ENCODE results near the gene COL24A1. TPM values are rescaled to one million over a fixed set of nuclear protein-coding genes. Genes with fewer than 3 reads are reported as not detected.

COL24A1 gene
- 0.69 and 2.2 TPM in 2 replicates for total RNA-seq (2014; rRNA removed; shearing (Covaris generic))

- DNase-seq (ENCODE audit: low read depth), result peak; percentile 86
Observed at GRCh38 chr1:86156566-86157455, at the start of gene COL24A1. Gene COL24A1, minus strand, starts transcription at chr1:86156772. Its CDS starts 376 bp downstream, at chr1:86156396.

DNA sequence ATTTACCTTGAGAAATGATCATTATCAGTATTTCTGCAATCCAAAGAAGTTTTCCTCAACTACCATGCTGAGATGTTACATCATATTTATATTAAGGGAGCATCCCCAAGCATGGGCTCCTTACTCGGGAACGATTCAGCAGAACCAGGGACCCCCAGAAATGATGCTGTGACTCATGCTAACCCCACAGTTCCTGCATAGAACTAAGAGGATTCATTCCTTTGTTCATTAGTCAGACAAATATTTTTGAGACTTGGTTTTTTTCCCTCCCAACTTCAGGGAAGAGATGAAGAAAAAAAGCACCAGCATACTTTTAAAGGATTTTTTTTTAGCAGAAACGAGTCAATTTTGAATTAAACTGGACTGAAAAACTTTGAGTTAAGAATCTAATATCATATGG, 49.2 kb upstream of the COL24A1 start:
- DNase-seq (ENCODE audit: low read depth), result peak; percentile 25

DNA sequence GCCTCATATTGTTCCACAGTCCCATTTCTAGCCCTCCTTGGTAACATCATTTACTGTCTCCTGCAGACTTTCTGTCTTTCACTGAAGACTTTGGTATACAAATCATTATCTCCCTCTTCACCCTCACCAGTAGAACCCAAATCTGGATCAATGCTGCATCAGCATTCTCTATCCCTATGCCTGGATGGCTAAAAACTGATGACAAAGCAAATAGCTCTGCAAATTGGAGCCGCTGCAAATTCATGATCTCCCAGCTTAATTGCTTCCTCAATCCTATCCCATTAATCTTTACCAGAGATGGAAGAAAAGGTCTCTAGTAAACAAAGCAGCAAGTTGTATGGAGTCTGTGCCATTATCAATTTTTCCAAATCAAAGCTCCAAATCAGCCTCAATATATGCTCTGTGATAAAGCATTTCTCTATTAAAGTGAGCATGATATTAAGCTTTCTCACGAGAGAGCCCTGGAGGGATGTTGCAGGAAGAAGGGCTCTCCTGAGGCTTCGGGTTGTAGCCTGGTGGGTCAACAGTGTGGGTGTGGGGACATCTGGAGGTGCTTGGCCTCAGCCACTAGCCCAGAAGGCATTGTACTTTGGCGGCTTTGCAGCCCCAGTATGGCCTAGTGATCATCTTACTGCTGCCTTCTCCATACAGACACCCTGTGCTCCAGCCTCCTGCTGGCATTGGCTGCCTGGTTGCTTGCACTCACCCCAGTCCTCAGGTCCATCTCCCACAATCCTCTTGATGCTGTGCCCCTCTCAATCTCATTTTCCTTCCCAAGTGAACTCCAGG, 46.2 kb upstream of the COL24A1 start:
- no peak for DNase-seq (ENCODE audit: low read depth)

DNA sequence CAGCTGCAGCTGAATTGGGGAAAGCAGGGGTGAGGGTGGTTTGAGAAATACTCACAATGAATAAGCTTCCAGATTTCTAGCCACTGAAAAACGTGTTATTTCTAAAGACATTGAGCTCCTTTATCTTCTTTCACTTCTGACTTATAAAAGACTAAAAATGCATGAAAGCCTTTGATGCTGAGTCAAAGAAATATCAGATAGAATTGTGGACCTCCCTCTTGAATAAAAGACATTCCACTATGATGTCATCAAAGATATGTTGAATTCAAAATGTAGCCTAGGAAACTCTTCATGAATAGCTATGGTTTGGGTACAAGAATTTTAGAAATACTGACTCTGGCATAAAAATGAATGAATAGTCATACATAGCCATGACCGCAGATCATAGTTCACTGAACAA, 44.7 kb upstream of the COL24A1 start:
- peak; percentile 16 for DNase-seq (ENCODE audit: low read depth)

- peak; percentile 8 for DNase-seq (ENCODE audit: low read depth)
Observed at GRCh38 chr1:86200901-86201300, 44.3 kb upstream of the COL24A1 start.

DNA sequence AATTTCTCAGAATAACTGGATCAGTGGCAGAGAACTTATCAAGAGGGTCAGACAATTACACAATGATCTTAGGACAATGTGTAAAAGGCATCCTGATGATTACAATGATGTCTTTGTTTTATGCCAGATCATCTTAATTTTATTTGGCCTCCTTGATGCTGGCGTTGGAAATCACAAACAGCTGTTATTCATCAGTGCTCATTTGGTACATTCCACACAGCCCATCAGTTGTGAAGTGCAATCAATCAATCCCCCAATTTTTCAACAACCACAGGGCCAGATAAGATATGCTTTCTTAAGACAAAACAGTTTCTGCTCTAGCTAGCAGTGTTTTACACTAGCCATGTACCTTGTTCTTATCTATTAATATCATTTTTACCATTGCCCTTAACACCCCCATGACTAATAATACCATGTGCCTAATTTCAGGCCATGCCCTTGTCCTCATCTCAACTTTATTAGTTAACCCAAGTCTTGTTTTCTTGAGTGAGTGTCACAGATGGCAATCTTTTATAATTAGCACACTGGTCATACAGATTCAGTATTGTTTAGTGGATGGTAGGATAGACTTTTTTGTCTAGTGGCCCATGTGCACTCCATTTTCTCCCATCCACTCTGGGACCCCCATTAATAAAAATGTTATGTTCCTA, 40.8 kb upstream of the COL24A1 start:
- peak; percentile 10 for DNase-seq (ENCODE audit: low read depth)

DNA sequence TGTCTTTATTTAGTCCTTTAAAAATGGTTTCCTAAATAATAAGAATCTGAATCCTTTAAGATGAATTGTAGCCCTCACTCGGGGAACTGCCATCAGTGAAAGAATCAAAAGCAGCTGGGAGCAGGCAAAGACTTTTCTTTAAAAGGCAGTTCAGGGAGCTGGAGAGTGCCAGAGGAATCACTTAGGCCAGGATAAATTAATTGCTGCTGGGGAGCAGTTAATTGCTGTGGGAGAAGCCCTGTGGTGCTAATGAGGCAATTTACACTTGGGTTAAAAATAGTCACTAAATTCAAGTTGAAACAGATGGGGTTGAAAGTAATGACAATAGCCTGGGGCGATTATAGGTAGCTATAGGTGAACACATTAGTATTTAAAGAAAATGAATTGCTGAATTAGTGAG, 38.7 kb upstream of the COL24A1 start:
- DNase-seq (ENCODE audit: low read depth), result no peak

DNA sequence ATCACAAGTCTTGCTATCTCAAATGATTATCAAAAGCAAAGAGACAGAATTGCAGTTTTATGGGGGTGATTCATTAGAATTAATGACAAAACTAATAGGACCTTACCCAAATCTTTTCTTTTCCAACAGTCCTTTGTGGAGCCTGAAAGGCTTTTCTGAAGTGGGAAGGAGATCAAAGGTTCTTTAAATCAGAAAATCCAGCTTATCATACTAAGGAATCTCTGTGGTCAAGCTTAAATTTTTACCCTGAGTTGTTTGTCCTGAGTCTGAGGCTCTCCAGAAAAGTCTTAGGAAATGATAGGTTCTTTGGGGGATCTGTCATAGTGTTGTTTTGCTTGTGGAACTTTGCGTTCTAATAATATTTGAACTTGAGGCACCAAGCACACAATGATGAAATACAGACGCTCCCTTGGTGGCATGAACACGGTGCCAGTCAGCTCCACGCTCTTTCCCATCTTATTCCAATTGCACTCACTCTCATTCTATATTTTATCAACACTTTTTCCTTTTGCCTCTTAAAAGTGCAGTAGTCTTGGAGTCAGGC, 38.0 kb upstream of the COL24A1 start:
- DNase-seq (ENCODE audit: low read depth), result peak; percentile 72

GRCh38 chr1:86192417-86192816, 35.8 kb upstream of the COL24A1 start:
- DNase-seq (ENCODE audit: low read depth), result no peak

DNA sequence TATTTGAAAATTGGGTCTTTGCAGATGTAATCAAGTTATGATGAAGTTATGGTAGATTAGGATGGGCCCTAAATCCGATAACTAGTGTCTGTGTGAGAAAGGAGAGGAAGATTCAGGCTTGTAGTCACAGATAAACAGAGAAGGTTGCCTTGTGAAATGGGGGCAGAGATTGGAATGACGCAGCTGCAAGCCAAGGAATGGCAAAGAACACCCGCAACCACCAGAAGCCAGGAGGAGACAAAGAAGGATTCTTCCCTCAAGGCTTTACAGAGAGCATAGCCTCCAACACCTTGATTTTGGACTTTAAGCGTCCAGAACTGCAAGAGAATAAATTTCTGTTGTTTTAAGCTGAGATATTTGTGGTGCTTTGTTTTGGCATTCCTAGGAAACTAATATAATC, 35.4 kb upstream of the COL24A1 start:
- DNase-seq (ENCODE audit: low read depth), result no peak

DNA sequence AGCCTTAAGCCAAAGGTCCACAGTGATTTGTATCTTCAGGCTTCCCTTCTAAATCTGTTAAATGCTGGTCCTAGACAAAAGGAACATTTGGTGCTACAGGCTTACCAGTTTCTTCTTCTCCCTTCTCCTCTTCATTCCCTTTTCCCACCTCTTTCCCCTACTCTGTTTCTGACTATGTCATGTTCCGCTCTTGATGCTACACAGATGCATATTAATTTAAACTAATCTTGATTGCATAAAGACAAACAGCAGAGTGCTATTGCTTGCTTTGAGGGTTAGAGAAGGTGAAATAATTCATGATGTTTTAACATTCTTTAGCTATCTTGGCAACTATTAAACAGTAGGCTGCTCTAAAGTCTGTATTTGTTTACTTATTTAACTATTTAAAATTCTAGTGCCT, 34.3 kb upstream of the COL24A1 start:
- no peak for DNase-seq (ENCODE audit: low read depth)

DNA sequence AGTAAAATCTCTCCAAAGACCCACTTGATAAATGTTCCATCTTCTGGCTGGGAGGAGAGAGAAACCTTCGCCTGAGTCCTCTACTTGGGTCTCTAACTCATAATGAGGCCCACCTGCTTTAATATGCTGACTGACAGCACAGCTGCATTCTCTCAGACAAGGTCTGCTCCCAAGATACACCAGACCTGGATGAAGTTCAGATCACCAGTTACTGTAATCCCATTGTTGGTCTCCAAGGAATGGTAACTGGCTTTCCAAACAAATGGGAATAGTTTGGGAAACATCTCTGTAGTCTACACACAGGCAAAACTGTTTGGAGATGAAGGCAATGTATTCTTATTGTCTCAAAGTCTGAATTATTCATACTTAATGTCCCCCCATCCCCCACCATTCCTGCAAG, 27.9 kb upstream of the COL24A1 start:
- no peak for DNase-seq (ENCODE audit: low read depth)

DNA sequence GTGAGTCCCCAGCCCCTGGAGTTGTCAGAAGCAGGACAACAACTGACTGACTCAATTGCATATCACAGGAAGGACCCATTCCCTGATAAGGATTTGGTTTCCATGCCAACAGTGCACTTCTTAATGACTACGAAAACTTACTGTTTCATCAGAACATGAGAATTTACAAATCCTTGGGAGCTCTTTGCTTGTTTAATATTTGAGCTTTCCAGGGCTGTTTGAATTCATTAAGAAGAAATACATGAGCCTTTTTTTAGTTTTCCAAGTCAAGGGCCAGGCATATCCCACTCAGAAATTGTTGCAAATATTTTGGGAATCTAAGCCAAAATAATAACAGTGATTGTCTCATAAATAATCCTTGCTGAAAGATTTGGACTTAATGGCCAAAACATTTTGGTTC, 27.2 kb upstream of the COL24A1 start:
- DNase-seq (ENCODE audit: low read depth), result no peak

GRCh38 chr1:86176226-86176625, 19.7 kb upstream of the COL24A1 start:
- no peak for DNase-seq (ENCODE audit: low read depth)

DNA sequence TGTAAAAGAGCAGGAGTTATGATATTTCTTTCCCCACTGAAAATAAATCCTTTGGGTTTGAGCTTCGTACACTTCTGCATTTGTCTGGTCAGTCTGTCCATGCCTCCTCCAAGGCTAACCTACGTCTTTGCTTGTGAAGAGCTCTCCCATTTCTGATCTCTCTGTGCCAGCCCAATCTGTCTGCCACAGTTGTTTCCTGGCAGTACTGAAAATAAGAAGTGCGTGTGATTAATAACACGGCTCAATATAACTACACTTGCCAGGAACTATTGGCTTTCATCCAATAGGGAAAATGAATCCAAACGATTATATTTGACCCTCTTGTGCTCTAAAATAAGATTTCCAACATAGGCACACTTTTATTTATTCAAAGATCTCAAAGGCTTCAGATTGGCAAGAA, 19.2 kb upstream of the COL24A1 start:
- DNase-seq (ENCODE audit: low read depth), result no peak

GRCh38 chr1:86169625-86170024, 13.1 kb upstream of the COL24A1 start:
- DNase-seq (ENCODE audit: low read depth), result peak; percentile 31

DNA sequence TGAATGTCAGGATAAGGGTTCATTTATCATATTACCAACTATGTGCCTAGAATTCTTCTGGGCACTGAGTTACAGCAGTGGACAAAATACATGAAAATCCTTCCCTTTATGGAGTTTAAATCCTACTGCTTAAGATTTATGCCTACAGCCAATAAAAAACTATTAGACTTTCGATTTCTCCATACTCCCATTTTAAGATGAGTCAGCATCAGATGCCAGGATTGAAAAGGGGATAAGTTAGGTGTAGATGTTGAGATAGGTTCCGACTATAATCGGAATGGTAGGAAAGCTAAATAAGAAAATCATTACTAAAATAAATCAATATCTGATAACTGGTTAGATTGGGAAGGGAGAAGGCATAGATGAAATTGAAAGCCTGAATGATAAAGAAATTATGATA, 3.2 kb upstream of the COL24A1 start:
- DNase-seq (ENCODE audit: low read depth), result no peak

GRCh38 chr1:86155807-86156565, 586 bp downstream of the COL24A1 start:
- DNase-seq (ENCODE audit: low read depth), result peak; percentile 72

- DNase-seq (ENCODE audit: low read depth), result no peak
Observed at GRCh38 chr1:86155051-86155806, 1.3 kb downstream of the COL24A1 start.

- DNase-seq (ENCODE audit: low read depth), result peak; percentile 93
Observed at GRCh38 chr1:86154571-86155050, 2.0 kb downstream of the COL24A1 start.
